ENCODE results near the gene MAP1LC3C.

DNA sequence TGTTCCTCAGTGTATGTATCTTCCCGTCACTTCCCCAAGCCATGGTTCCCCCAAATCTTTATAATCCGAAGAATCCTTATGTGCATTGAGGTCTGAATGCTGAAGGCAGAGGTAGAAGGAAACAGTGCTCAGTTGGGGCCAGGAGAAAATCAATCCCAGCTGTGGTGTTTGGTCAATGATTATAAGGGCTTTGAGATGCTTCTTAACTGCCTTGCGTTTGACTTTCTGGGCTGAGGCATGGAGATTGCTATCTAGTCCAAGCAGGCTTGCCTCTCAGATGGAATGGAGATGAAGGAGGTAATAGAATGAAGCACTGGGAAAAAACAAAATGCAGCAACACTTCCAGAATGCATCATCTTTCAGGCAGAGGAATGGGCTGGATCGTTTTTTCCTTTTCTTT, 3.6 kb upstream of the MAP1LC3C start:
- no peak for TF ChIP-seq POLR2A (IDR thresholded peaks at IDR 0.05)
- TF ChIP-seq, protein P1, sequence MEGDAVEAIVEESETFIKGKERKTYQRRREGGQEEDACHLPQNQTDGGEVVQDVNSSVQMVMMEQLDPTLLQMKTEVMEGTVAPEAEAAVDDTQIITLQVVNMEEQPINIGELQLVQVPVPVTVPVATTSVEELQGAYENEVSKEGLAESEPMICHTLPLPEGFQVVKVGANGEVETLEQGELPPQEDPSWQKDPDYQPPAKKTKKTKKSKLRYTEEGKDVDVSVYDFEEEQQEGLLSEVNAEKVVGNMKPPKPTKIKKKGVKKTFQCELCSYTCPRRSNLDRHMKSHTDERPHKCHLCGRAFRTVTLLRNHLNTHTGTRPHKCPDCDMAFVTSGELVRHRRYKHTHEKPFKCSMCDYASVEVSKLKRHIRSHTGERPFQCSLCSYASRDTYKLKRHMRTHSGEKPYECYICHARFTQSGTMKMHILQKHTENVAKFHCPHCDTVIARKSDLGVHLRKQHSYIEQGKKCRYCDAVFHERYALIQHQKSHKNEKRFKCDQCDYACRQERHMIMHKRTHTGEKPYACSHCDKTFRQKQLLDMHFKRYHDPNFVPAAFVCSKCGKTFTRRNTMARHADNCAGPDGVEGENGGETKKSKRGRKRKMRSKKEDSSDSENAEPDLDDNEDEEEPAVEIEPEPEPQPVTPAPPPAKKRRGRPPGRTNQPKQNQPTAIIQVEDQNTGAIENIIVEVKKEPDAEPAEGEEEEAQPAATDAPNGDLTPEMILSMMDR (IDR thresholded peaks at IDR 0.05) = no peak

Measured in esophagus squamous epithelium (tissue), 4 donors.